Activated CD8-positive, alpha-beta memory T cell treated with anti-CD3 and anti-CD28 coated beads for 4 hours (primary cell): ENCODE measurements around the gene PROCA1.

ENCODE experiments used
- DNase-seq, 2 donors: peaks; one replicate each; pipeline ENCODE4 v3.0.0-alpha.2; 2020; ENCODE audit warnings: low read depth in 2 of 2

The PROCA1 gene

DNA sequence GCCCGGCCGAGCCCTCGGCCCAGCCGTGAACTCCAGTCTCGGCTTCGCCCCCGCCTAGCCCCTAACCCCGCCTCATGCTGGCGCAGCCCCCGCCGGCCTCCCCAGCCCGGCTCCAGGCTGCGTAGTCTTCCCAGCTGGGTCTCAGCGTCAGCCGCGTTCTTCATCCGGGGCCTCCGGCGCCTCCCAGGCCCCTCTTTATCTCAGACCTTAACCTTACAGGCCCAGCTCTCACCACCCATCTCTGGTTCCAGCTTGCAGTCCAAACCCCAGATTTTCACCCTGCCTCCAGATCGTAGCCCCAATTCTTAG is at the start of gene PROCA1:
TSS of gene PROCA1 (minus strand) at position 166 of the 309 bp plus-strand sequence. CDS start 228 bp downstream, outside the sequence.
- DNase-seq: no peak

DNA sequence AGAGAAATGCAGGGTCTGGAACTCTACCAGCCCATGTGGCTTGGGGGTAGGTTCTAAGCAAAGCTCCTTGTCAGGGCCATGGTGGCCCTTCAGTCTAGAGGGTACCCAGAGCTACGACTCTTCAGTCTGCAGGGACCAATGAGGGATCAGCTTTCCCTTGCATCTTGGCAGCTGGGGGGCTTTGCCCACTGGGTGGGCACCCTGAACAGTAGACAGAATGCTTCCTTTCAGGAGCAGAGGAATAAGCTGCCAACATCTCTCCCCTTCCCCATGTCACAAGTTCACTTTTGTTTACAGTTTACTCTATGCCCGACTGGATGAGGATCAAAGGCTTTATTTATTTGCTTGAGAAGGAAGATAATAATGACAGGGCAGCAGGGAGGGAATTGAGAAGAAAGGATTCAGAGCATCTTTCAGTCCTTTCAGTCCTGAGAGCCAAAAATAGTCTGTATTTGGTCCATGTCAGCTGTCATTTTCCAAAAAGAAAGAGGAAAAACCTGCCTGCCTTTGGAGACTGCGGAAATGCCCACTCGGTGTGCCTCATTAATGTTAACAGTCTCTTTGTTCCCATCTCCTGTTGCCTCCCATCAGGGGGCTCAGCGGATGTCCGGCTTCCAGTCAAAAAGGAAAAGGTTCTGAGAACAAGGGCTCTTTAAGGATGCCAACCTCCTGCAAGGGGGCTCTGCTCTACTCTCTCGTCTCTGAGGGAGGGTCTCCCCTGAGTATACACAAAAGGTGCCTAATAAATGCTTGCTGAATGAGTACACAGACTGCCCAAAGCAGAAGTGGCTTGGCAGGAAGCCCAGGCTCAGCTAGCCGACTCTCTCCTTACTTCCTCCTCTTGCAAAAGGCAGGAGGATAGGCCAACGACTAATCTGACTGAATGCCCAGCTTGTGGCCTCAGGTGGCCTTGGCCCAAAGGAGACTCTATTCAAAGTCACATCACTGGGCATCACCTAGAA is 49.2 kb upstream of the PROCA1 start:
- no peak for DNase-seq

GRCh38 chr17:28759256-28759865 is 47.7 kb upstream of the PROCA1 start:
- no peak for DNase-seq

- DNase-seq: no peak
These were observed 46.9 kb upstream of the PROCA1 start for GRCh38 chr17:28758411-28759121.

DNA sequence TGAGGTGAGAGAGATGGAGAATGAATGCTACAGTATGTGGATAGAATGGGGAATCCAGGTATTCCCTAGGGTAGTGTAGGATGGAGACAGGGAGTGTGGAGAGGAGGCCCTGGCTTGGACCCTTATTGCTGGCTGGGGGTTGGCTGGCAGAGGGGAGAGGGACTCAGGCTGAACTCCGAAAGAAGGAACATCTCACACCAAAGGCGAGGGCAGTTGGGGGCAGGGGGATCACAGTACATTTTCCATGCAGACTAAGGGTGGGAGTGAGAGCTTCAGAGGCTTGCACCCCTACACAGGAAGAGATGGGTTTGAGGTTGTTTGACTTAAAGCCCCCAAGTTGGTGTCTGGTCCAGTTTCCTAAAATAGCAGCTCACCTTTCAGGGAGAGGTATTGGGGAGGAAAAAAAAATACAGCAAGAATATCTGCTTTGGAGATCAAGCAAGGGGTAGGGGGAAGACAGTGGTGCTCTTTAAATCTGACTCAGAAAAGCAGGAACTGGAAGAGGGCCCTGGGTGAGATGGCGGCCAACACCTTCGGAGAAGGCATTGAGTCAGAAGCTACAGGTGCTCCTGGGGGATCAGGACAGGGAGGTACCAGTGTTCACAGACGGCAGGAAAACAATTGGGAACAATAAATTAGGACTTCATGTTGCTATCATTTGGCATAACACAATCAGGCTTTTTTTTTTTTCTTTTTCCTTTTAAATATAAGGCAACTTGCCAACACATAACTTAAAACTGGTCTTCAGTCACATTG is 44.5 kb upstream of the PROCA1 start:
- DNase-seq: no peak

DNA sequence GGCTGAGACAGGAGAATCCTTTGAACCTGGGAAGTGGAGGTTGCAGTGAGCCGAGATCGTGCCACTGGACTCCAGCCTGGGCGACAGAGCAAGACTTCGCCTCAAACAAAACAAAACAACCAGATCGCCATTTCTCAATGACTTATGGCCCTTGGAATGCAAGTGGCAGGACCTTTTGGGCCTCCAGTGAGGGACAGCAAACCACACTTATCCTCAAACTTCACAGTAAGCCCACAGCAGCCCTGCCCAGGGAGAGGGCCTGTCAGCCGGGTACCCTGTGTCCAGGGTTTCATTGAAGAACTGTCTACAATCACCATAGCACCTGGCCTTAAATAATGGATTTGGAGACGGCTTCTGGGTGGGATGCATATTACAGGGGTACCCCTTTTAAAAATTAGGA is 43.8 kb upstream of the PROCA1 start:
- DNase-seq: no peak

- no peak for DNase-seq
These were observed 40.1 kb upstream of the PROCA1 start for GRCh38 chr17:28751600-28752366.

GRCh38 chr17:28750178-28751047 is 38.7 kb upstream of the PROCA1 start:
- peak; percentile 70 to 73 for DNase-seq

DNA sequence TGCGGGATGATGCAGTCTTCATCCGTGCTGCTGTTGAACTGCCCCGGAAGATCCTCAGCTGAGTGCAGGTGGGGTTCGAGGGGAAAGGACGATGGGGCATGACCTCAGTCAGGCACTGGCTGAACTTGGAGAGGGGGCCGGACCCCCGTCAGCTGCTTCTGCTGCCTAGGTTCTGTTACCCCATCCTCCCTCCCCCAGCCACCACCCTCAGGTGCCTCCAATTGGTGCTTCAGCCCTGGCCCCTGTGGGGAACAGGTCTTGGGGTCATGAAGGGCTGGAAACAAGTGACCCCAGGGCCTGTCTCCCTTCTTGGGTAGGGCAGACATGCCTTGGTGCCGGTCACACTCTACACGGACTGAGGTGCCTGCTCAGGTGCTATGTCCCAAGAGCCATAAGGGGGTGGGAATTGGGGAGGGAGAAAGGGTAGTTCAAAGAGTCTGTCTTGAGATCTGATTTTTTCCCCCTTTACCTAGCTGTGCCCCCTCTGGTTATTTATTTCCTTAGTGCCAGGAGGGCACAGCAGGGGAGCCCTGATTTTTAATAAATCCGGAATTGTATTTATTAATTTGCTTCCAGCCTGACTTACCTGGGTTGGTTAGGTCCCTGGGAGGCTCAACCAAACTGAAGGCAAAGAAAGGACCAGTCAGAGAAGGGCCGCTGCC is 38.0 kb upstream of the PROCA1 start:
- DNase-seq: no peak

- no peak for DNase-seq
These were observed 37.3 kb upstream of the PROCA1 start for GRCh38 chr17:28748852-28749515.

DNA sequence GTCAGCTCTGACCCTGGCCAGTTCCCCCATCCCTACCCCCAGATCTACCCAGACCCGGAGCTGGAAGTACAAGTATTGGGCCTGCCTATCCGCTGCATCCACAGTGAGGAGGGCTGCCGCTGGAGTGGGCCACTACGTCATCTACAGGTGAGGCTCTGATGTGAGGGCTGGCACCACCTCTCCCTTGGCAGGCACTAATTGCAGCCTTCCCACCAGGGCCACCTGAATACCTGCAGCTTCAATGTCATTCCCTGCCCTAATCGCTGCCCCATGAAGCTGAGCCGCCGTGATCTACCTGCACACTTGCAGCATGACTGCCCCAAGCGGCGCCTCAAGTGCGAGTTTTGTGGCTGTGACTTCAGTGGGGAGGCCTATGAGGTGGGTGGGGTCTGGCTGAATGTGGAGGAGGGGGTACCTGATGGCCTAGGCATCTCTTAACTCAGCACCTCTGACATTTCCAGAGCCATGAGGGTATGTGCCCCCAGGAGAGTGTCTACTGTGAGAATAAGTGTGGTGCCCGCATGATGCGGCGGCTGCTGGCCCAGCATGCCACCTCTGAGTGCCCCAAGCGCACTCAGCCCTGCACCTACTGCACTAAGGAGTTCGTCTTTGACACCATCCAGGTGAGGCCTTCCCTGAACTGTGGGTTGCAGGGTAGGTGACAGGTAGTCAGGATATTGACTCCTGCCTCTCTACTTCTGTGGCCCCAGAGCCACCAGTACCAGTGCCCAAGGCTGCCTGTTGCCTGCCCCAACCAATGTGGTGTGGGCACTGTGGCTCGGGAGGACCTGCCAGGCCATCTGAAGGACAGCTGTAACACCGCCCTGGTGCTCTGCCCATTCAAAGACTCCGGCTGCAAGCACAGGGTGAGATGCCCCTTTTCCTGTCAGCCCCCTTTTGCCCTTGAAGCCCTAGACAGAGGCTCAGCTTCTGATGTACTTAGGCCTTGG is 36.4 kb upstream of the PROCA1 start:
- no peak for DNase-seq

GRCh38 chr17:28747051-28747691 is 35.5 kb upstream of the PROCA1 start:
- no peak for DNase-seq

GRCh38 chr17:28746611-28747050 is 34.9 kb upstream of the PROCA1 start:
- DNase-seq: no peak

DNA sequence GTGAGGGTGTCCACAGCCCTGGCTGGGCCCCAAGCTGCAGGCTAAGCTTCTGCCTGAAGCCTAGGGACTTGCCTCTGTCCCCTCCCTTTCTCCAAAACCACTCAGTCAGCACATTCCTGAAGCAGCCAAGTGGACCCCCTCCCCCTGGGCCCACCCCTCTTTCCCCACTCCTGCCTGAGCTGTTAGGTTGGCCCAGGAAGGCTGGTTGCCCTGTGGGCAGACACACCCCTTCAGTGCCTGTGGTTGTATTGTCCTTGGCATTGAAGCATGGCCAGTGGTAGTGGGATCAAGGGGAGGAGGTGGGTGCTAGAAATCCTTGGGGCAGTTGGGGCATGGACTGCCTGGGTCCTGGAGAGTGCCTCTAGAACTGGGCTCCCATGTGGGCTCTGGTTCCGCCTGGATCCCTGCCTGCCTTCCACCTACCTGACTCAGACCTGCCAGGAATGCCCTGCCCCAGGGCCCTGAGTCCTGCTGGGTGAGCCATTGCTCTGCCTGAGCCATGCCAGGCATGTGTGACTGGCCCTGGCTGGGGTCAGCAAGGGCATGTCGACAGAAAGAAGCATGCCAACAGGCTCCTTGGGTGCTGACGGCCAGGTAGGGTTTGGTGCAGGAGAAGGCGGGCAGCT is 34.2 kb upstream of the PROCA1 start:
- DNase-seq: no peak

- no peak for DNase-seq
These were observed 33.5 kb upstream of the PROCA1 start for GRCh38 chr17:28744972-28745785.
